Lower leg skin (tissue), 3 donors: ENCODE results near the gene TRAF3IP1.

Source experiments
- CTCF ChIP-seq, 3 donors: fragments of 450-650 bp; IDR thresholded peaks; one replicate each; pipeline ENCODE4 v1.5.1; 2016; ENCODE audit warnings: antibody characterized with exemption in 3 of 3, mild to moderate bottlenecking in 3 of 3, moderate library complexity in 2 of 3
- POLR2A ChIP-seq, 2 donors: fragments of 450-650 bp; IDR thresholded peaks; one replicate each; pipeline ENCODE4 v1.6.1; 2016 to 2017; ENCODE audit warnings: antibody characterized with exemption in 2 of 2, mild to moderate bottlenecking in 1 of 2, moderate library complexity in 1 of 2

- no peak for TF ChIP-seq CTCF (IDR thresholded peaks at IDR 0.05)
- TF ChIP-seq POLR2A (IDR thresholded peaks at IDR 0.05): no peak
These were observed 110.5 kb downstream of the TRAF3IP1 start for GRCh38 chr2:238430781-238431180.
